HepG2 (cell line): ENCODE measurements around the gene HOXA4. TPM values are rescaled to one million over a fixed set of nuclear protein-coding genes. Genes with fewer than 3 reads are reported as not detected.

Experiments
- ATAC-seq: fragments of 200-7000 bp; cut with Tn5 transposase; 3 replicates; pipeline ENCODE4 v1.9.1; 2020; ENCODE audit warnings: mild to moderate bottlenecking, moderate library complexity
- BruUV-seq: library from RNA; stranded (reverse); fragments of 400-500 nt; replicated peaks from 2 replicates; lab custom pipeline; 2021; lab: Mats Ljungman, UMichigan
- CTCF ChIA-PET: fragments of 300-600 bp; formaldehyde crosslinking; extraction: SDS; loops from one replicate; lab custom pipeline; 2021; ENCODE audit warnings: low total read pairs, inconsistent platforms, low intra/inter-chr PET ratio; lab: Yijun Ruan, JAX
- POLR2A ChIA-PET: fragments of 350-600 bp; sonication (Branson Sonifier 250); formaldehyde crosslinking; loops from one replicate; lab custom pipeline; 2020; ENCODE audit warnings: antibody characterized with exemption, inconsistent platforms; lab: Yijun Ruan, JAX
- DNase-seq: peaks from one replicate; pipeline ENCODE4 v3.0.0-alpha.2; 2015; ENCODE audit warnings: low spot score
- FAIRE-seq: peaks from 3 replicates; lab custom pipeline; 2011; peaks lifted over from hg19 to GRCh38; lab: Jason Lieb, UNC
- H2AFZ ChIP-seq: one replicate; pipeline ENCODE4 v1.6.1; 2011; ENCODE audit warnings: low read length, inconsistent platforms
- H3K27ac ChIP-seq: fragments of 300-600 bp; 3 replicates; pipeline ENCODE4 v1.8.0; 2011; ENCODE audit warnings: mixed run types, mild to moderate bottlenecking, mixed read lengths, low read length, inconsistent platforms; ENCODE audit not compliant: insufficient read depth; ENCODE audit errors: extremely low read length
- H3K27me3 ChIP-seq, 2 experiments: fragments of 200-600 bp in 1 of 2; 2 replicates in 1 of 2; 3 replicates in 1 of 2; pipeline versions ENCODE4 v1.6.0 to v1.8.0; 2011; ENCODE audit warnings: low read length in 2 of 2, mild to moderate bottlenecking in 2 of 2, moderate library complexity in 2 of 2, inconsistent platforms in 1 of 2; ENCODE audit not compliant: insufficient read depth in 2 of 2, control insufficient read depth in 1 of 2
- H3K36me3 ChIP-seq, 2 experiments: fragments of 200-600 bp in 1 of 2; replicated peaks in 1 of 2; 2 replicates in 1 of 2; 3 replicates in 1 of 2; pipeline versions ENCODE4 v1.5.1 to v1.8.0; 2011; ENCODE audit warnings: low read length in 2 of 2, inconsistent platforms in 1 of 2; ENCODE audit not compliant: insufficient read depth in 2 of 2, control insufficient read depth in 1 of 2
- H3K4me1 ChIP-seq: 2 replicates; pipeline ENCODE4 v1.5.1; 2012; ENCODE audit warnings: low read length, inconsistent platforms; ENCODE audit not compliant: insufficient read depth
- H3K4me2 ChIP-seq: 2 replicates; pipeline ENCODE4 v1.6.0; 2011; ENCODE audit warnings: low read depth, low read length, inconsistent platforms
- H3K4me3 ChIP-seq, 3 experiments: fragments of 200-600 bp in 1 of 3; sonication (generic), shearing (Covaris generic) in 1 of 3; replicated peaks in 1 of 3; 2 replicates each; pipeline ENCODE4 v1.5.1; 2011 to 2016; ENCODE audit warnings: low read length in 3 of 3, inconsistent platforms in 2 of 3, low read depth in 2 of 3, mild to moderate bottlenecking in 2 of 3, control low read depth in 1 of 3, mixed read lengths in 1 of 3; ENCODE audit not compliant: insufficient read depth in 1 of 3
- H3K79me2 ChIP-seq: one replicate; pipeline ENCODE4 v1.6.1; 2011; ENCODE audit warnings: low read length, inconsistent platforms; ENCODE audit not compliant: insufficient read depth
- H3K9ac ChIP-seq: 2 replicates; pipeline ENCODE4 v1.6.0; 2011; ENCODE audit warnings: mild to moderate bottlenecking, low read depth, low read length, inconsistent platforms; ENCODE audit not compliant: insufficient read depth
- H3K9me3 ChIP-seq: 2 replicates; pipeline ENCODE4 v1.5.1; 2012; ENCODE audit warnings: mild to moderate bottlenecking, low read length
- H4K20me1 ChIP-seq: 2 replicates; pipeline ENCODE4 v1.6.0; 2011; ENCODE audit warnings: inconsistent platforms, mild to moderate bottlenecking, low read length, moderate library complexity; ENCODE audit not compliant: insufficient read depth
- EED ChIP-seq: sonication (generic); formaldehyde crosslinking; IDR thresholded peaks from 2 replicates; pipeline ENCODE4 v1.5.0; 2020; ENCODE audit warnings: mild to moderate bottlenecking, missing genetic modification reagents
- HNRNPL ChIP-seq: fragments of 200-400 bp; formaldehyde crosslinking; IDR thresholded peaks from 2 replicates; pipeline ENCODE4 v1.6.1; 2017; ENCODE audit warnings: mild to moderate bottlenecking, low read depth, low read length
- KDM2A ChIP-seq: sonication (generic); formaldehyde crosslinking; IDR thresholded peaks from 2 replicates; pipeline ENCODE4 v1.4.0; 2020; ENCODE audit warnings: low read depth, missing genetic modification reagents, borderline replicate concordance
- MEIS2 ChIP-seq: sonication (generic); formaldehyde crosslinking; IDR thresholded peaks from 2 replicates; pipeline ENCODE4 v1.9.0; 2021; ENCODE audit warnings: mild to moderate bottlenecking, missing genetic modification reagents
- NONO ChIP-seq, 2 experiments: fragments of 450-650 bp in 1 of 2; sonication (generic) in 1 of 2; formaldehyde crosslinking in 1 of 2; IDR thresholded peaks in 1 of 2; conservative IDR thresholded peaks in 1 of 2; 2 replicates each; pipeline versions ENCODE4 v1.6.1 to v1.8.0; 2017 to 2022; ENCODE audit warnings: mild to moderate bottlenecking in 1 of 2, missing genetic modification reagents in 1 of 2, moderate library complexity in 1 of 2
- SALL1 ChIP-seq: sonication (generic); formaldehyde crosslinking; IDR thresholded peaks from 2 replicates; pipeline ENCODE4 v1.8.0; 2022; ENCODE audit warnings: mild to moderate bottlenecking, missing genetic modification reagents
- SNAPC2 ChIP-seq: sonication (generic); formaldehyde crosslinking; IDR thresholded peaks from 2 replicates; pipeline ENCODE4 v1.8.1; 2022; ENCODE audit warnings: mild to moderate bottlenecking, missing genetic modification reagents
- TBX2 ChIP-seq: sonication (generic); formaldehyde crosslinking; IDR thresholded peaks from 2 replicates; pipeline ENCODE4 v1.5.0; 2020; ENCODE audit warnings: missing genetic modification reagents, mild to moderate bottlenecking, borderline replicate concordance
- ZMAT5 ChIP-seq: sonication (generic); formaldehyde crosslinking; IDR thresholded peaks from 2 replicates; pipeline ENCODE4 v1.5.0; 2020; ENCODE audit warnings: mild to moderate bottlenecking, low read depth, missing genetic modification reagents, borderline replicate concordance
- ZNF256 ChIP-seq: sonication (generic); formaldehyde crosslinking; conservative IDR thresholded peaks from 2 replicates; pipeline ENCODE4 v1.4.0; 2020; ENCODE audit warnings: missing genetic modification reagents
- ZNF337 ChIP-seq: sonication (generic); formaldehyde crosslinking; IDR thresholded peaks from 2 replicates; pipeline ENCODE4 v1.5.1; 2020; ENCODE audit warnings: missing genetic modification reagents, low read depth, mild to moderate bottlenecking, borderline replicate concordance
- ZNF580 ChIP-seq: IDR thresholded peaks from 2 replicates; pipeline ENCODE4 v1.6.1; 2016; ENCODE audit warnings: low read depth, borderline replicate concordance
- ZNF83 ChIP-seq: sonication (generic); formaldehyde crosslinking; IDR thresholded peaks from 2 replicates; pipeline ENCODE4 v1.4.0; 2020; ENCODE audit warnings: missing genetic modification reagents, mild to moderate bottlenecking, borderline replicate concordance
- ZZZ3 ChIP-seq: sonication (generic); formaldehyde crosslinking; IDR thresholded peaks from 2 replicates; pipeline ENCODE4 v1.4.0; 2020; ENCODE audit warnings: missing genetic modification reagents, mild to moderate bottlenecking, borderline replicate concordance
- WGBS: methylation state at CpG from one replicate; pipeline ENCODE4 v1.1.6; 2017; ENCODE audit warnings: low lambda C conversion rate; 5-methylcytosine and 5-hydroxymethylcytosine counted together
- in situ Hi-C: cut with HindIII; loops from 2 replicates; pipeline ENCODE4 v1.10.0; 2017; ENCODE audit warnings: low pct_unique_long_range_greater_than_20kb; ENCODE audit not compliant: extremely low pct_ligation_motif_present
- intact Hi-C: fragments of 100-400 bp; cut with micrococcal nuclease; formaldehyde crosslinking; loops from one replicate; pipeline ENCODE4 v1.10.0; 2022; ENCODE audit not compliant: unreplicated experiment
- polyA plus RNA-seq, 8 experiments: library from polyadenylated mRNA; depleted of rRNA in 3 of 8; stranded (reverse) in 7 of 8; unstranded in 1 of 8; fragments of >200 nt; fragmentation: Illumina TruSeq in 4 of 8; extraction: Trizol in 4 of 8; gene quantifications; 2 replicates each; pipeline versions ENCODE4 v1.2.1 to v1.2.3, GENCODE V29; 2011 to 2016; ENCODE audit warnings: low read depth in 4 of 8, missing spikeins in 1 of 8, mixed read lengths in 1 of 8; ENCODE audit not compliant: insufficient read depth in 1 of 8
- total RNA-seq, 5 experiments: library from RNA; depleted of rRNA; stranded (reverse); fragments of >200 nt; fragmentation: Illumina TruSeq; extraction: Trizol; gene quantifications; 2 replicates each; pipeline ENCODE4 v1.2.3, GENCODE V29; 2016; ENCODE audit warnings: low read depth in 1 of 5

The HOXA4 gene
- total and polyA plus RNA-seq, 2 of the 13 experiments (the other 11 are each of a cell fraction or from before 2014, with no cell fraction given): 2.4 to 5.4 TPM

GRCh38 chr7:27151341-27151930, 20.9 kb upstream of the HOXA4 start:
- peak overlapping the region; percentile 88 for H3K4me2 ChIP-seq
- FAIRE-seq (no peak), DNase-seq (no peak), ATAC-seq (no peak)
- H3K79me2 ChIP-seq: peaks cover 5% of the 10 kb centered on the region
- no peak for TF ChIP-seq HNRNPL
- no peak overlapping the region for H3K27ac ChIP-seq
- no peaks in the 10 kb centered on the region for H3K9me3 ChIP-seq
- H2AFZ ChIP-seq: no peak overlapping the region
- H3K4me3 ChIP-seq: peak overlapping the region; percentile 80 to 88 (median 85); a peak in 5 of 6 replicates
- H4K20me1 ChIP-seq: no peaks in the 10 kb centered on the region
- peaks cover 6 to 52% of the 10 kb centered on the region in 2 experiments for H3K27me3 ChIP-seq
- no peaks in the 10 kb centered on the region for H3K36me3 ChIP-seq
- H3K4me1 ChIP-seq: peaks cover 51% of the 10 kb centered on the region
- intact Hi-C loops: no loop called here
- in situ Hi-C loops: loop anchor here (25.0 kb wide), 1 partner anchor 1064 kb away; no protein-coding TSS in a partner anchor
- H3K9ac ChIP-seq: no peak overlapping the region
- CTCF ChIA-PET: interaction anchor here (1.7 kb wide), 1 partner anchor 9 kb away, joined by 13 read pairs; no protein-coding TSS in a partner anchor
- POLR2A ChIA-PET: interaction anchor here (1.2 to 1.9 kb wide), 5 partner anchors 9 to 55 kb away, joined by 3 to 10 read pairs (median 6); partner anchors contain the start of gene HOXA4
- 59% methylated on average over 26 of the region's 27 CpGs for WGBS
- no TSS peak for BruUV-seq

GRCh38 chr7:27150568-27151340, 20.2 kb upstream of the HOXA4 start:
- WGBS: 17% methylated on average over 32 of the region's 58 CpGs
- Histone ChIP-seq H3K79me2 (peaks cover 5% of the 10 kb centered on the region), H3K9ac (peak overlapping the region; percentile 76), H3K4me3 (peak overlapping the region; percentile 80 to 88 (median 85)), H3K9me3 (no peaks in the 10 kb centered on the region), H3K4me1 (peaks cover 47% of the 10 kb centered on the region), H2AFZ (peak overlapping the region; percentile 89), H3K36me3 (no peaks in the 10 kb centered on the region), H3K27me3 (peaks cover 6 to 46% of the 10 kb centered on the region in 2 experiments), H3K27ac (peak overlapping the region; percentile 47), H3K4me2 (peak overlapping the region; percentile 88), H4K20me1 (no peaks in the 10 kb centered on the region)
- no TSS peak for BruUV-seq
- ATAC-seq (peak; percentile 84), FAIRE-seq (no peak), DNase-seq (peak; percentile 42)
- ChIA-PET CTCF (interaction anchor here (1.7 kb wide), 1 partner anchor 10 kb away, joined by 13 read pairs; no protein-coding TSS in a partner anchor), POLR2A (interaction anchor here (1.2 to 1.9 kb wide), 7 partner anchors 9 to 286 kb away, joined by 3 to 10 read pairs (median 6); partner anchors contain the start of genes HOXA4 and SKAP2)
- in situ Hi-C loops: loop anchor here (25.0 kb wide), 1 partner anchor 1063 kb away; no protein-coding TSS in a partner anchor
- intact Hi-C loops: no loop called here
- TF ChIP-seq KDM2A (CRISPR knock-in tag) (peak; percentile 78; the same call in 1 of the 2 replicates), EED (0 out of 2 replicates have a peak, but pooled peaks have one; percentile 6), TBX2 (CRISPR knock-in tag) (peak; percentile 44; the same call in 1 of the 2 replicates), MEIS2 (CRISPR knock-in tag) (no peak), NONO (IDR thresholded peaks at IDR 0.05) (no peak), NONO (CRISPR knock-in tag; conservative IDR thresholded peaks at IDR 0.05) (peak; percentile 70), ZNF337 (CRISPR knock-in tag) (no peak), ZNF256 (CRISPR knock-in tag) (no peak), SNAPC2 (CRISPR knock-in tag) (peak; percentile 51; the same call in 1 of the 2 replicates), ZZZ3 (CRISPR knock-in tag) (0 out of 2 replicates have a peak, but pooled peaks have one; percentile 69), ZNF83 (CRISPR knock-in tag) (0 out of 2 replicates have a peak, but pooled peaks have one; percentile 20), ZNF580 (peak; percentile 83; the same call in 1 of the 2 replicates), ZMAT5 (CRISPR knock-in tag) (no peak), SALL1 (CRISPR knock-in tag) (peak; percentile 51; the same call in 1 of the 2 replicates)
